GM21447 (cell line): ENCODE data around the gene DHRS7C.

ENCODE experiments used
- ATAC-seq: cut with Tn5 transposase; IDR thresholded peaks from one replicate; pipeline ENCODE4 v1.9.1; 2021; ENCODE audit not compliant: unreplicated experiment

DHRS7C gene

GRCh38 chr17:9790889-9791876 lies at the start of gene DHRS7C:
TSS of gene DHRS7C (minus strand) at chr17:9791592. CDS start at chr17:9791284, 308 bp downstream.
- no peak for ATAC-seq

DNA sequence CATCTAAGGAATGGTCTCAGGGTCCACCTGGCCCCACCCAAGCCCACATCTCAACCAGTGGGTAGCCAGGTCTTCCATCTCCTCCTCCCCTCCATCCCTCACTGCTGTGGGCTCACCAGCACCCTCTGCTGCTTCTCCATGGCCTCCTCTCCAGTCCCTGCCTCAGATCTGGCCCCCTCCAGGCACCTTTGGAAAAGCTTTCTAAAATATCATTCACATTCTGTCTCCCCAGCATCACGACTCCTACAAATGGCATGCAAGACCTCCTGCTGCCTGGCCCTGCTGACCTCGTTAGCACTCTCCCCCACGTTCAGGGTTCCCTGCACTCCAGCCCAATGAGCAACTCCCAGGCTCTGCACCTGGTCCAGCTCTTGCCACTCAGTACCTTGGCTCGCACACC lies 48.0 kb upstream of the DHRS7C start:
- ATAC-seq = no peak

- no peak for ATAC-seq
Measured at GRCh38 chr17:9837551-9838471, 46.4 kb upstream of the DHRS7C start.

GRCh38 chr17:9833922-9834321 lies 42.5 kb upstream of the DHRS7C start:
- no peak for ATAC-seq

- ATAC-seq = no peak
Measured at GRCh38 chr17:9830711-9831110, 39.3 kb upstream of the DHRS7C start.

DNA sequence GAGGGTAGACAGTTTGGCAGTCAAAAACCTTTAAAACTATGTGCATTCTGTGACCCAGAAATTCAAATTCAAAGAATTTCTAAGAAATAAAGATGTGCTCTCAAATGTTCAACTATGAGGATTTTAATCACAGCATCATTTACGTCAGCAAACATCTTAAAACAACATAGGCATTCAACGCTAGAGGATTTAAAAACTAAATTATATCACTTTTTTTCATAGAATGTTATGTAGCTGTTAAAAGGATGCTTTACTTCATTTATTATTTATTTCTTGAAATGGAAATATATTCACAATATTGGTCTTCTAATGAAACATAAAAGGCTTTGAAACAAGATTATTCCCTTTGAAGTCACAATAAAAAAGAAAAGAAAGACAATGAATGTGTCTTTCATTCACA lies 38.0 kb upstream of the DHRS7C start:
- ATAC-seq = no peak

- ATAC-seq = no peak
Measured at GRCh38 chr17:9828296-9829295, 37.2 kb upstream of the DHRS7C start.

DNA sequence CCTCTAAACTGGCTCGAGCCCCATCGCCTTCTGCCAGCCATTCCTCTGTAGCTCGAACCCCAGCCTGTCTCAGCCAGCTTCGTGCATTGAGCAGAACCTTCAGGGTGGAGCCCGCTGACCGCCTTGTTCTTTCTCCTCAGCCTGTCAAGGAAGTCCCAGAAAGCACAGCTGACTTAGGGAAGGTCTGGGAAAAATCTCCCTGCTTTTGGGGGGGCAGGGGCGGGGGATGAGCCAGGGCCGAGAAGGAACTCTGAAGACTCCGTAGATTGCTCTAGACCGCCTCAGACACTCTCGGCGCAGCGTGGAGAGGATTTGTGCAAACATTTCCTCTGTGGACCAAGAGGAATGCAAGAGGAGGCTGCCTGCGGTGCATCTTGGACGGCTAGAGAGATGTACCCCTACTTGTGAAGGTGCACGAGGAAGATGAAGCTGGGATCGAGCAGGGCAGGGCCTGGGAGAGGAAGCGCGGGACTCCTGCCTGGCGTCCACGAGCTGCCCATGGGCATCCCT lies 34.3 kb upstream of the DHRS7C start, which contains the start of gene GLP2R:
Gene GLP2R, plus strand, starts transcription at position 284 of the 510 bp plus-strand sequence. Its CDS starts 140 bp downstream, at position 424.
- no peak for ATAC-seq

DNA sequence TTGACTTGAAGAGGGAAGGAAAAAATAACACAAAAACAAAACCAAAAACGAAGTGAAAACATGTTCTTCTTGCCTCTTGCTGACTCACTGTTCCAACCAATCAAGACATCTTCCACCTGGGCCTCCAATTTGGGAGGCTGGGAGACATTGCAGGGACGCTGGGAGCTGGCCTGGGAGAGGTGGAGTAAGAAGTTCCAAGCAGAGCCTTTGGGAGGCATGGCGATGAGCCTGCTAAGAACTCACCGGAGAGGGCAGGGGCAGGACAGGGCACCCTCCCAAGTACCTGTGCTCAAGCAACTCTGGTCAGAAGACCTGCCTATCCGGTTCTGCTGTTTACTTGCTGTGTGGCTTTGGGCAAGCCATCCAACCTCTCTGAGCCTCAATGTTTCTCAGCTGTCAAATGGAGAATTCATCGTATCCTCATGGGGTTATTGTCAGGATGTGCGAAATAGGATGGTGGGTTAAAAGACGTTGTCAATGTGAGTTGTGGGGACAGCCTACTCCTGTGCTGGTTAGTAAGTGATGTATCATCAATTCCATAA lies 33.5 kb upstream of the DHRS7C start:
- no peak for ATAC-seq

GRCh38 chr17:9824094-9824493 lies 32.7 kb upstream of the DHRS7C start:
- ATAC-seq = no peak

DNA sequence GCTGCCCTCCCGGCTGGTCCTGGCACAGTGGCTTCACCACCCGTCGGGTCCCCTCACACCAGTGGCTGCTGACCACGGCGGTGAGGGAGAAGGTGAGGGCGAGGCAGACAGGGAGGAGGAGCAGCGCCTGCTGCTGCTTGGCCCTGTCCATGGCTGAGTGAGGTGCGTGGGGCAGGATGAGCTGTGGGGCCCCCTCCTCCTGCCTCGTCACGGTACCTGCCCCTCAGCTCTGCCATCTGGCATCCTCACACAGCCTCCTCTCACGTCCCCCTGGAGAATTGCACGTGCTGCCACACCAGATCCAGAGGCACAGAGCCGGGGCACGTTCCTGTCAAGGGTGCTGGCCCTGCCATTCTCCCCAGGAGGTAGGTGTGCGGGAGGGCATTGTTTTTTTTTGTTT lies 30.5 kb upstream of the DHRS7C start, which contains the start of gene GSG1L2:
Gene GSG1L2, minus strand, starts transcription at position 159 of the 400 bp plus-strand sequence. Its CDS starts 8 bp downstream, at position 151.
- ATAC-seq = no peak

GRCh38 chr17:9820448-9820847 lies 29.1 kb upstream of the DHRS7C start:
- ATAC-seq = no peak

- no peak for ATAC-seq
Measured at GRCh38 chr17:9818760-9819159, 27.4 kb upstream of the DHRS7C start.

GRCh38 chr17:9817086-9817485 lies 25.7 kb upstream of the DHRS7C start:
- no peak for ATAC-seq

DNA sequence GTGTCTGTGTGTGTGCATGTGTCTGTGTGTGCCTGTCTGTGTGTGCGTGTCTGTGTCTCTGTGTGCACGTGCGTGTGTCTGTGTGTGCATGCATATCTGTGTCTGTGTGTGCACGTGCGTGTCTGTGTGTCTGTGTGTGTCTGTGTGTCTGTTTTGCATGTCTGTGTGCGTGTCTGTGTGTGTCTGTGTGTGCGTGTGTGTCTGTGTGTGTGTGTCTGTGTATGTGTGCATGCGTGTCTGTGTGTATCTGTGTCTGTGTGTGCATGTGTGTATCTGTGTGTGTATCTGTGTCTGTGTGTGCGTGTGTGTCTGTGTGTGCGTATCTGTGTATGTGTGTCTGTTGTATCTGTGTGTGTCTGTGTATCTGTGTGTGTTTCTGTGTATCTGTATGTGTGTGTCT lies 25.1 kb upstream of the DHRS7C start:
- ATAC-seq = no peak

DNA sequence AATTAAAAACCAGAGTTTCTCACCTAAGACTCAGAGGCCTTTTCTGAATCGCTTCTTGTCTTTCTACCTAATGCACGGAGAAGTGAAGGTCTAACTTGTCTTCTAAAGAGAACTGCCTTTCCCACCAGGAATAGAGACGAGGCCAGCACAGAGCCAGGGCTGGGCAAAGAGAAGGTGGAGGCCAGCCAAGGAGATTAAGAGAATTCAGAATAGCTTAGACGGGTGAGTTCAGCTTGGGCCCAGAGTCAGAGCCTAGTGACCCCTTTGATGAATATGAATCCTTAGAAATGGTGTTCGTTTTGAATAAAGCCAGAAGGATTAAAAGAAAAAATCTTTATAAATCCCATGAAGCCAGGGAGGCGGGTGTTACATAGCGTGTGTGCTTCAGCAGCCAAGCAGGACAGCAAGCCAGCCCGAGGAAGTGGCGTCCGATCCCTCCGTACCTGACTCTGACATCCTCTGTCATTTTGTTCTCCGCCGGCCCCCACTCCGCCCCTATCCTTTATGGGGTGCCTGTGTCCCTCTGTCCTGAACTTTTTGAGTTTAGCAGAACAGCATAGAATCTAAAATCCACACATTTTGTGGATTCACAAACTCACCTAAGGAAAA lies 23.0 kb upstream of the DHRS7C start:
- no peak for ATAC-seq

DNA sequence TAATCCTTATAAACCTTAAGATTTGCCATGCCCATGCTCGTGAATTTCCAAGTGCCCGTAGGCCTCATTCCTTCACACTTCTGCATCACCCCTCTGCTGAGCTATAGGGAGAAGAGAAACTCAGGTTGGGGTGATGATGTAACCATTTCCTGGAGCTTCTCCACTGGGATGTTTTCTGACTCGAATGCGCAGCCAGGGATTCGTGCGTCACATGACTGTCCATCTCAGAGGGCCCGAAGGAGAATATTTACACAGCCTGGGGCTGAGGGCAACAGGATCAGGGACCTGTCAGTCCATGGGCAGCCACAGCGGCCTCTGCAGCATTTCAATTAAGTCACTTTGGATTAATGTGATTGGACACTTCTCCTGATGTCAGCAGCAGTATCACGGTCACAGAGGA lies 21.8 kb upstream of the DHRS7C start:
- ATAC-seq = no peak

GRCh38 chr17:9811537-9811936 lies 20.1 kb upstream of the DHRS7C start:
- ATAC-seq = no peak

DNA sequence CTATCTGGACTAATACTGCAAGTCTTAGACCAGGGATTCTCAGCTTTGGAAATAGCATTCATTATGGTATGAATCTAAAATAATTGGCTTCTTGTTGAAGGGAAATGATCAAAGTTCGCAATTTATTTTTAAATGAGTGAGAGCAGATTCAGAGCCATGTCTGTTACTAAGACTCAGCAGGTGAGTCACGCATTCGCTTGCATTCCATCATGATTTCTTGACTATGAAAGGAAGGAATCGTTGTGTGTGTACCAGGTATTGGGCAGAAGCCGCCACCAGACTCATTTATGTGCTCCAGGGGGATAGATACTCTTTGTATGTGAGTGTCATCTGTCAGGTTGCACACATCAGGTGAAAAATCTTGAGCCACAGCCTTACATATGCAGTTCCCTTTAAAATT lies 19.7 kb upstream of the DHRS7C start:
- no peak for ATAC-seq
